Endothelial cell (in vitro differentiated cells): ENCODE data around the gene ZNF831. TPM values are rescaled to one million over a fixed set of nuclear protein-coding genes. Genes with fewer than 3 reads are reported as not detected.

Source experiments
- DNase-seq: peaks from one replicate; pipeline ENCODE4 v3.0.0; 2021; ENCODE audit warnings: low spot score
- H3K27ac Mint-ChIP-seq: one replicate; pipeline ENCODE4 v1.8.0; 2021; ENCODE audit warnings: mixed read lengths, inconsistent platforms; ENCODE audit not compliant: unreplicated experiment
- H3K27me3 Mint-ChIP-seq: one replicate; pipeline ENCODE4 v1.8.0; 2021; ENCODE audit warnings: mild to moderate bottlenecking, moderate library complexity, mixed read lengths, inconsistent platforms; ENCODE audit not compliant: unreplicated experiment
- H3K36me3 Mint-ChIP-seq: one replicate; pipeline ENCODE4 v1.8.0; 2021; ENCODE audit warnings: mild to moderate bottlenecking, low read depth, mixed read lengths, inconsistent platforms; ENCODE audit not compliant: unreplicated experiment
- H3K4me1 Mint-ChIP-seq: one replicate; pipeline ENCODE4 v1.8.0; 2021; ENCODE audit warnings: mild to moderate bottlenecking, mixed read lengths, inconsistent platforms; ENCODE audit not compliant: unreplicated experiment
- H3K4me3 Mint-ChIP-seq: one replicate; pipeline ENCODE4 v1.8.0; 2021; ENCODE audit warnings: mild to moderate bottlenecking, mixed read lengths, inconsistent platforms; ENCODE audit not compliant: unreplicated experiment
- H3K9me3 Mint-ChIP-seq: one replicate; pipeline ENCODE4 v1.8.0; 2021; ENCODE audit warnings: mixed read lengths, inconsistent platforms; ENCODE audit not compliant: unreplicated experiment
- total RNA-seq: library from RNA; stranded (reverse); fragmentation: NEBNext Ultra II Directional; extraction: Animal tissue kit (Norgen Biotek cat#: 25700); gene quantifications from one replicate; pipeline ENCODE4 v1.2.1, GENCODE V29; 2021; ENCODE audit not compliant: unreplicated experiment
- TF ChIP-seq, protein P1 (sequence below): fragments of 200-600 bp; sonication (generic); IDR thresholded peaks from one replicate; pipeline ENCODE4 v1.5.0; 2021; ENCODE audit warnings: antibody characterized with exemption; ENCODE audit not compliant: unreplicated experiment

Gene ZNF831
- total RNA-seq, 1 donor from 2014 or later = 0.56 TPM

DNA sequence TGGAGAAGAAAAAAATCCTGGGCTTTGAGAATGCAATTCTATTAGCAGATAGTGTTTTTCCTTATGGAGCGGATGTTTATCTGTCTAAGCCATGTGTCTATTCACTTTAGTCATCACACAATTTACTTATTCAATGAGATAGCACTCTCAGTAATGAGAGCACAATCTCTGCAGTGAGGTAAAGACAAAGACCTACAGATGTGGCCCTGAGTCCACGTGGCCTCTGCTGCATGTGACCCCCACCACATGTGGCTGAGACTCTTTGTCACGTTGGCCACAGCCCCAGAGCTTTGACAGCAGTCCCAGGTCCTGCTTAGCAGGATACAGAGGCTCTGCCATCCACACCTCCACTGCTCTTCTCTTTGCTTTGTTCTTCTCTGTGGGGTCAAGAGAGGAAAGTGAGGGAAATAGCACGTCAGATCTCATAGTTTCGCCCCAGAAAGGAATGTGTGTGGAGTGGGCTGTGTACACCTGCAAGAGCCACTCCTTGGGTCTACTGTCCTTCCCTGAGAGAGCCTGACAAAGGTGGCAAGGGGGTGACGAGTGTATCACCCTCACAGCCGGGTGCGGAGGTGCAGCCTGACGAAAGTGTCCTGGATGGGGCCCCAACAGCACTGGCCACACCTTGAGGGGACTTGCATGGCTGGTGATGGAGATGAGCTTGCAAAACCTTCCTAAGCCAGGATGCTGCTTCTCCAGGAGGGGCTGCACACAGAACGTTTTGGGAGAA lies 40.7 kb downstream of the ZNF831 start:
- no peaks in the 10 kb centered on the region for H3K36me3 Mint-ChIP-seq
- no peaks in the 10 kb centered on the region for H3K9me3 Mint-ChIP-seq
- H3K4me1 Mint-ChIP-seq = peaks cover 20% of the 10 kb centered on the region
- no peaks in the 10 kb centered on the region for H3K27me3 Mint-ChIP-seq
- H3K27ac Mint-ChIP-seq = no peak overlapping the region
- no peak for DNase-seq
- H3K4me3 Mint-ChIP-seq = no peak overlapping the region
- TF ChIP-seq, protein P1, sequence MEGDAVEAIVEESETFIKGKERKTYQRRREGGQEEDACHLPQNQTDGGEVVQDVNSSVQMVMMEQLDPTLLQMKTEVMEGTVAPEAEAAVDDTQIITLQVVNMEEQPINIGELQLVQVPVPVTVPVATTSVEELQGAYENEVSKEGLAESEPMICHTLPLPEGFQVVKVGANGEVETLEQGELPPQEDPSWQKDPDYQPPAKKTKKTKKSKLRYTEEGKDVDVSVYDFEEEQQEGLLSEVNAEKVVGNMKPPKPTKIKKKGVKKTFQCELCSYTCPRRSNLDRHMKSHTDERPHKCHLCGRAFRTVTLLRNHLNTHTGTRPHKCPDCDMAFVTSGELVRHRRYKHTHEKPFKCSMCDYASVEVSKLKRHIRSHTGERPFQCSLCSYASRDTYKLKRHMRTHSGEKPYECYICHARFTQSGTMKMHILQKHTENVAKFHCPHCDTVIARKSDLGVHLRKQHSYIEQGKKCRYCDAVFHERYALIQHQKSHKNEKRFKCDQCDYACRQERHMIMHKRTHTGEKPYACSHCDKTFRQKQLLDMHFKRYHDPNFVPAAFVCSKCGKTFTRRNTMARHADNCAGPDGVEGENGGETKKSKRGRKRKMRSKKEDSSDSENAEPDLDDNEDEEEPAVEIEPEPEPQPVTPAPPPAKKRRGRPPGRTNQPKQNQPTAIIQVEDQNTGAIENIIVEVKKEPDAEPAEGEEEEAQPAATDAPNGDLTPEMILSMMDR = no peak

DNA sequence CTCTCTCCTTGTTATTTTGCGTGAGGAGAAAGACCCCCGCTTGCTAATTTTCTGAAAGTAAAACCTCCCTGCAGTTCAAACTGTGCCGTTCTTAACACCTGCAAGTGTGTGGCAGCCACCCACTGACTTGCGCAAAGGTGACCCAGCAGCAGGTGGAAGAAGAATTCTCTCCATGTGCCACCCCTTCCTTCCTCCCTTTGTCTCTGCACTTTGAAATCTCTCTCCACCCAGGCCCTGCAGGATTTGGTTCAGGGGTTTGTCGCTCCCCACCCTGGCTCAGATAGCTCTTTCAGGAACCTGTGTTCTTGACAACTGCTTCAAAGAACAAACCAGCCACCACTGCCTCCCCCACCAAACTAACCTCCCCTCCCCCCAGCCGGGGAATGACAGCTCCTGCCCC lies 41.4 kb downstream of the ZNF831 start:
- DNase-seq = no peak
- Mint-ChIP-seq H3K27me3 (no peaks in the 10 kb centered on the region), H3K27ac (no peak overlapping the region), H3K4me3 (no peak overlapping the region), H3K36me3 (no peaks in the 10 kb centered on the region), H3K9me3 (no peaks in the 10 kb centered on the region), H3K4me1 (peaks cover 20% of the 10 kb centered on the region)
- TF ChIP-seq, protein P1 = no peak

DNA sequence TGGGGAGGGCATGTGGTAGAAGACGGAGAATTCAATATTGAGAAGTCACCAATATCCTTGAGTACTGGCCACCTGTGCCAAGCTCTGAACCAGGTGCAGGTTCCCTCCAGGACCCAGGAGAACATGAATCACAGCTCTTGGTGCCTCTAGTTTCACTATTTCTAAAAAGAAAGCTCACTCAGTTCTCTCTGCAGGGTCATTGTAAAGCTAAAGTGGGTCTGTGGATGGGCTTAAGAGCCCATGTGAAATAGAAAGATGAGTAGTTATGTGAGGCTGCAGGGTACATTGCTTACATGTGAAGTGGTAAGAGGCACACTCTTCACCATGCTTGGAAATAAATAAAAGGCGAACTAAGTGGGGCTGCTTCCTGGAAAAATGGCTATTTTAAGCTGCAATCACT lies 43.6 kb downstream of the ZNF831 start:
- Mint-ChIP-seq H3K4me1 (peaks cover 24% of the 10 kb centered on the region), H3K27ac (no peak overlapping the region), H3K9me3 (no peaks in the 10 kb centered on the region), H3K36me3 (no peaks in the 10 kb centered on the region), H3K4me3 (no peak overlapping the region), H3K27me3 (no peaks in the 10 kb centered on the region)
- TF ChIP-seq, protein P1 = no peak
- no peak for DNase-seq

DNA sequence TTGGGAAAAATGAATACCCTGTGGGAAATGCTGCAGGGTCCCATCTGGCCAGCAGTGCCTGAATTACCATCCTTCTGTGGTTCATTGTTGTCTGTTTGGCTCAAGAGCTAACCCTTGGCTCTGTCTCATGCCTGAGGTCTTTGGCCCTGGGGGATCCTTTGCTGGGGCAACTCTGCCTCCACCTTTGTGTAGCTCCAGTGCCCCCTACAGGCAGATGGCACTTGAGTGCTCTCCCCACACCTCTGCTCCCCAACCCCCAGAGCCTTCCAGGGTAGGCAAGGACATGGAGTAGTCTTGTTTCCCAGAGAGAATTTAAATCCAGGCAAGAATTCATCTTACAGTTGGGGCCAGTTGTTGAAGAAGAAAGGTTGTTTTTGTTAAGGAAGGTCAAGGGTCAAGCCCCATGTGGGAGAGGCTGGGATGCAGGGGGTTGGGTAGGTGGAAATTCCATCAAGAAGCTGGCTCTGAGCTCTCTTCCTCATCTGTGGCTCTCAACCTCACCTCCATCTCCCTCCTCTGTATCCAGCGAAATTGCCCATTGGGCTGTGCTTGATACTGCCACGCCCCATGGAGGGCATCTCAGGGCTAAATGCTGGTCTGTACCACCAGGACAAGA lies 44.2 kb downstream of the ZNF831 start:
- peaks cover 24% of the 10 kb centered on the region for H3K4me1 Mint-ChIP-seq
- no peaks in the 10 kb centered on the region for H3K36me3 Mint-ChIP-seq
- peak; percentile 77 for DNase-seq
- TF ChIP-seq, protein P1 = peak; percentile 60
- no peak overlapping the region for H3K4me3 Mint-ChIP-seq
- H3K27ac Mint-ChIP-seq = no peak overlapping the region
- H3K27me3 Mint-ChIP-seq = no peaks in the 10 kb centered on the region
- H3K9me3 Mint-ChIP-seq = no peaks in the 10 kb centered on the region

DNA sequence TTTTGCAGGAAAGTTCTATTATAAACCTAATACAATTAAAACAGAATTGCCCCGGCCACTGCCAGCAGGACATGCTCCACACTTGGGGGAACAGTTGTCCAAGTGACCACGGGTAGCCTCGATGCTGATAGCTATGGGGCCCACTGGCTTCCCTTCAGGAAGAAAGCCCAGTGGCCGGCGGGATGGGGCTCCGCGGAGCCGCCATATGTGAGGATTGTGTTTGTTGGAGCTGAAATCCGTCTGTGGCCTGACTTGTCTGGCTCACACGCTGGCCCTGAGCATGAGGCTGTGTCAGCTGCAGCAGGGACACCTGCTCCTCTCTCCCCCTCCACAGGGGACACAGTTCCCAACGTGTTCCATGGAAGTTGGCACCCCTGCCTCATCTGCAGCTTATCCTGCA lies 46.6 kb downstream of the ZNF831 start:
- Mint-ChIP-seq H3K27me3 (no peaks in the 10 kb centered on the region), H3K9me3 (no peaks in the 10 kb centered on the region), H3K36me3 (no peaks in the 10 kb centered on the region), H3K27ac (no peak overlapping the region), H3K4me3 (no peak overlapping the region), H3K4me1 (peaks cover 21% of the 10 kb centered on the region)
- DNase-seq = no peak
- TF ChIP-seq, protein P1 = no peak
